SU-DHL-6 (cell line): ENCODE results near the gene AP5S1.

Experiments used
- H2AFZ ChIP-seq: fragments of 200-600 bp; sonication (generic); 2 replicates; pipeline ENCODE4 v1.6.1; 2014; ENCODE audit warnings: low read depth, mild to moderate bottlenecking, moderate library complexity, mixed read lengths, antibody characterized with exemption, low read length; ENCODE audit not compliant: severe bottlenecking
- H3F3A ChIP-seq: fragments of 200-600 bp; shearing (Covaris generic); 2 replicates; pipeline ENCODE4 v1.6.0; 2016; ENCODE audit warnings: antibody characterized with exemption, mild to moderate bottlenecking; ENCODE audit not compliant: insufficient read depth
- H3K27ac ChIP-seq: fragments of 200-600 bp; sonication (generic); 2 replicates; pipeline ENCODE4 v1.5.1; 2016; ENCODE audit warnings: low read depth, mild to moderate bottlenecking, low read length, moderate library complexity, mixed read lengths
- H3K27me3 ChIP-seq: fragments of 200-600 bp; sonication (generic), shearing (Covaris generic); 2 replicates; pipeline ENCODE4 v1.6.0; 2014; ENCODE audit warnings: mild to moderate bottlenecking, low read length
- H3K36me3 ChIP-seq: fragments of 200-600 bp; sonication (generic); 2 replicates; pipeline ENCODE4 v1.6.1; 2014; ENCODE audit warnings: mild to moderate bottlenecking, low read length, mixed read lengths
- H3K4me2 ChIP-seq: fragments of 300-600, 200-600 bp; shearing (Covaris generic), sonication (generic); 2 replicates; pipeline ENCODE4 v1.6.0; 2014; ENCODE audit warnings: low read length, low read depth, mild to moderate bottlenecking; ENCODE audit not compliant: poor library complexity, severe bottlenecking
- H3K4me3 ChIP-seq: fragments of 200-600 bp; sonication (generic); 2 replicates; pipeline ENCODE4 v1.5.1; 2014; ENCODE audit warnings: antibody characterized with exemption, low read length, mild to moderate bottlenecking, mixed read lengths; ENCODE audit not compliant: insufficient read depth, poor library complexity, severe bottlenecking
- H3K79me2 ChIP-seq: fragments of 200-600 bp; sonication (generic); 2 replicates; pipeline ENCODE4 v1.6.1; 2014; ENCODE audit warnings: mild to moderate bottlenecking, low read length, moderate library complexity; ENCODE audit not compliant: insufficient read depth
- H3K9ac ChIP-seq: fragments of 200-600 bp; sonication (generic); 2 replicates; pipeline ENCODE4 v1.7.0; 2014; ENCODE audit warnings: mild to moderate bottlenecking, low read length
- H3K9me2 ChIP-seq: fragments of 200-600 bp; sonication (generic); replicated peaks from 2 replicates; pipeline ENCODE4 v1.6.1; 2014; ENCODE audit warnings: low read length; ENCODE audit not compliant: insufficient read depth
- H3K9me3 ChIP-seq: fragments of 200-600 bp; sonication (generic); 2 replicates; pipeline ENCODE4 v1.6.1; 2014; ENCODE audit warnings: low read length, mixed read lengths; ENCODE audit not compliant: insufficient read depth
- H4K20me1 ChIP-seq: fragments of 200-600 bp; sonication (generic); 2 replicates; pipeline ENCODE4 v1.6.1; 2014; ENCODE audit warnings: low read depth, mild to moderate bottlenecking, antibody characterized with exemption, low read length, moderate library complexity, mixed read lengths
- CTCF ChIP-seq: fragments of 200-600 bp; sonication (generic); IDR thresholded peaks from one replicate; pipeline ENCODE4 v1.5.1; 2017; ENCODE audit warnings: antibody characterized with exemption, mild to moderate bottlenecking, low read length, moderate library complexity; ENCODE audit not compliant: insufficient read depth, poor library complexity, severe bottlenecking
- EZH2phosphoT487 ChIP-seq: fragments of 200-600 bp; sonication (generic), shearing (Covaris generic); conservative IDR thresholded peaks from 2 replicates; pipeline ENCODE4 v1.6.1; 2018; ENCODE audit warnings: mild to moderate bottlenecking, antibody characterized with exemption, low read length, moderate library complexity, mixed read lengths

Gene AP5S1

GRCh38 chr20:3812975-3813847 is 7.1 kb upstream of the AP5S1 start:
- no peaks in the 10 kb centered on the region for H3K9me2 ChIP-seq
- no peaks in the 10 kb centered on the region for H3K27me3 ChIP-seq
- H3K9ac ChIP-seq = no peak overlapping the region
- no peaks in the 10 kb centered on the region for H4K20me1 ChIP-seq
- no peaks in the 10 kb centered on the region for H3K79me2 ChIP-seq
- H3K4me3 ChIP-seq = no peak overlapping the region
- H3K27ac ChIP-seq = no peak overlapping the region
- H3K4me2 ChIP-seq = no peak overlapping the region
- no peak overlapping the region for H2AFZ ChIP-seq
- no peak for TF ChIP-seq EZH2phosphoT487
- TF ChIP-seq CTCF = no peak
- no peaks in the 10 kb centered on the region for H3F3A ChIP-seq
- no peaks in the 10 kb centered on the region for H3K36me3 ChIP-seq
- H3K9me3 ChIP-seq = no peaks in the 10 kb centered on the region

- Histone ChIP-seq H3K4me2 (no peak overlapping the region), H3K79me2 (no peaks in the 10 kb centered on the region), H3K9ac (no peak overlapping the region), H3K36me3 (no peaks in the 10 kb centered on the region), H3K4me3 (no peak overlapping the region), H3K27me3 (no peaks in the 10 kb centered on the region), H3K9me3 (no peaks in the 10 kb centered on the region), H3K27ac (no peak overlapping the region), H4K20me1 (no peaks in the 10 kb centered on the region), H2AFZ (no peak overlapping the region), H3K9me2 (no peaks in the 10 kb centered on the region), H3F3A (peaks cover 3% of the 10 kb centered on the region; the same call in 1 of the 2 replicates)
- TF ChIP-seq CTCF (no peak), EZH2phosphoT487 (no peak)
Observed at GRCh38 chr20:3813848-3814581, 6.3 kb upstream of the AP5S1 start.

GRCh38 chr20:3814928-3815495 is 5.3 kb upstream of the AP5S1 start:
- H3F3A ChIP-seq = peaks cover 5% of the 10 kb centered on the region; the same call in 1 of the 2 replicates
- H3K4me3 ChIP-seq = no peak overlapping the region
- no peak overlapping the region for H2AFZ ChIP-seq
- no peaks in the 10 kb centered on the region for H3K79me2 ChIP-seq
- H3K9me3 ChIP-seq = no peaks in the 10 kb centered on the region
- H3K4me2 ChIP-seq = no peak overlapping the region
- no peak overlapping the region for H3K27ac ChIP-seq
- H3K9me2 ChIP-seq = no peaks in the 10 kb centered on the region
- H4K20me1 ChIP-seq = no peaks in the 10 kb centered on the region
- no peaks in the 10 kb centered on the region for H3K27me3 ChIP-seq
- H3K9ac ChIP-seq = no peak overlapping the region
- no peaks in the 10 kb centered on the region for H3K36me3 ChIP-seq
- TF ChIP-seq EZH2phosphoT487 (no peak), CTCF (no peak)
